AG04449 (cell line): ENCODE data around the gene KRTAP10-2.

ENCODE experiments used
- CTCF ChIA-PET: fragments of 350-600 bp; formaldehyde crosslinking; extraction: SDS; loops from one replicate; lab custom pipeline; 2021; ENCODE audit warnings: antibody characterized with exemption; lab: Yijun Ruan, JAX
- POLR2A ChIA-PET: fragments of 400-600, 350-600 bp; formaldehyde crosslinking; extraction: SDS; loops from one replicate; lab custom pipeline; 2020; ENCODE audit warnings: antibody characterized with exemption, inconsistent platforms; lab: Yijun Ruan, JAX
- DNase-seq: peaks from one replicate; pipeline ENCODE4 v3.0.0-alpha.2; 2010; ENCODE audit warnings: low read depth, low spot score
- H3K4me3 ChIP-seq: 2 replicates; pipeline ENCODE4 v1.5.1; 2011; ENCODE audit warnings: low read depth, mild to moderate bottlenecking, control low read depth, low read length
- CTCF ChIP-seq: IDR thresholded peaks from one replicate; pipeline ENCODE4 v1.5.1; 2011; ENCODE audit warnings: mild to moderate bottlenecking, moderate library complexity, low read length, control low read depth, inconsistent platforms; ENCODE audit not compliant: insufficient read depth; ENCODE audit errors: missing control alignments

The KRTAP10-2 gene

GRCh38 chr21:44549525-44550211, 1.6 kb downstream of the KRTAP10-2 start:
- TF ChIP-seq CTCF, result no peak
- no peak overlapping the region for H3K4me3 ChIP-seq
- ChIA-PET CTCF (no interaction called here), POLR2A (no interaction called here)
- DNase-seq, result no peak

GRCh38 chr21:44548922-44549321, 2.4 kb downstream of the KRTAP10-2 start:
- ChIA-PET POLR2A (no interaction called here), CTCF (no interaction called here)
- no peak overlapping the region for H3K4me3 ChIP-seq
- no peak for TF ChIP-seq CTCF
- DNase-seq, result no peak

GRCh38 chr21:44548381-44548780, 2.9 kb downstream of the KRTAP10-2 start:
- DNase-seq, result no peak
- no peak for TF ChIP-seq CTCF
- POLR2A ChIA-PET, result no interaction called here
- H3K4me3 ChIP-seq, result no peak overlapping the region
- CTCF ChIA-PET, result no interaction called here

- no peak overlapping the region for H3K4me3 ChIP-seq
- ChIA-PET POLR2A (no interaction called here), CTCF (no interaction called here)
- no peak for TF ChIP-seq CTCF
- DNase-seq, result no peak
These were observed 3.5 kb downstream of the KRTAP10-2 start for GRCh38 chr21:44547656-44548331.

DNA sequence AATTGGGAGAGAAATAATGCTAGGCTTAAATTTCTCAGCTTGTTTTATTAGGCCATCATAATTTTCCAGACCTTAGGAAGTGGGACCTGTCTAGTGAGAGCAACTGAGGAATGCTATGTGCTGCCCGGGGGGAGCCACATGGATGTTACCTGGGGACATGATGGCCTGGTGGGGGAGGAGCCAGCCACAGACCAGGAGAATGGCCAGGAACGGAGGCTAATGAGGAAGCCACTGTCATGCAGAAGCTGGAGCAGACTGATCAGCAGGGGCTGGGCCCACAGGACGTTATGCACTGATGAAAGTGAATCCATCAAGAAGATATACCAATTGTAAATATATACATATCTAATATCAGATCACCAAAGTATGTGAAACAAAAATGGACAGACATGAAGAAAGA, 6.7 kb downstream of the KRTAP10-2 start:
- ChIA-PET POLR2A (no interaction called here), CTCF (no interaction called here)
- TF ChIP-seq CTCF, result no peak
- H3K4me3 ChIP-seq, result no peak overlapping the region
- no peak for DNase-seq

DNA sequence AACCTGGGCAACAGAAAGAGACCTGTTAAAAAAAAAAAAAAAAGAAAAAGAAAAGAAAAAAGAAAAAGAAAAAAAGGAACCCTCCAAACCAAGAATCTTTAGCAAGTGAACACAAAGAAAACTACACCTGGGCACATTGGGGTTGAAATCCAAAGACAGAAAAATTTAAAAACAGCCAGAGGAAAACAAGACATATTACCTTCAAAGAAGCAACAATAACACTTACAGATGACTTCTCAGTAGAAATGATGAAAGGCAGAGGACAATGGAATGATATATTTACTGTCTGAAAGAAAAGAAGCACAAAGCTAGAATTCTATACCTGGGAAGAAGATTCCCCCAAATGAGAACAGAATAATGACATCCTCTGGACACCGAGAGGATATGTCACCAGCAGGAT, 8.6 kb downstream of the KRTAP10-2 start:
- ChIA-PET POLR2A (no interaction called here), CTCF (no interaction called here)
- no peak for TF ChIP-seq CTCF
- H3K4me3 ChIP-seq, result no peak overlapping the region
- DNase-seq, result no peak
